ENCODE measurements around the gene PKP2.
"Not testable (repeated sequence)": the region's sequence is repeated elsewhere in the genome, so short reads cannot be mapped to it uniquely, and the experiment has no call there.

The PKP2 gene

GRCh38 chr12:32876004-32876403 is 20.6 kb downstream of the PKP2 start:
- no peak overlapping the region for H3K9ac ChIP-seq (ENCODE audit: low read depth, low read length)

GRCh38 chr12:32874975-32875374 is 21.6 kb downstream of the PKP2 start:
- H3K36me3 ChIP-seq (ENCODE audit: control insufficient read depth, insufficient read depth, low read length), result peaks cover 5% of the 10 kb centered on the region
- no peaks in the 10 kb centered on the region for H3K9me3 ChIP-seq (ENCODE audit: control insufficient read depth, insufficient read depth, low read length)
- no peaks in the 10 kb centered on the region for H3K27me3 ChIP-seq (ENCODE audit: control insufficient read depth, insufficient read depth, low read length)
- no peak overlapping the region for H3K9ac ChIP-seq (ENCODE audit: low read depth, low read length)
- peaks cover 4% of the 10 kb centered on the region for H3K4me1 ChIP-seq (ENCODE audit: control insufficient read depth, insufficient read depth, low read length)
- no peak overlapping the region for H3K4me3 ChIP-seq (ENCODE audit: low read depth, low read length)

More at GRCh38 chr12:32876004-32876403, 20.6 kb downstream of the PKP2 start:
- H3K36me3 ChIP-seq (ENCODE audit: control insufficient read depth, insufficient read depth, low read length), result peaks cover 5% of the 10 kb centered on the region
- H3K4me3 ChIP-seq (ENCODE audit: low read depth, low read length), result no peak overlapping the region
- H3K4me1 ChIP-seq (ENCODE audit: control insufficient read depth, insufficient read depth, low read length), result peaks cover 4% of the 10 kb centered on the region
- no peaks in the 10 kb centered on the region for H3K27me3 ChIP-seq (ENCODE audit: control insufficient read depth, insufficient read depth, low read length)
- H3K9me3 ChIP-seq (ENCODE audit: control insufficient read depth, insufficient read depth, low read length), result no peaks in the 10 kb centered on the region

- Histone ChIP-seq H3K27me3 (ENCODE audit: control insufficient read depth, insufficient read depth, low read length) (no peaks in the 10 kb centered on the region), H3K4me1 (ENCODE audit: control insufficient read depth, insufficient read depth, low read length) (peaks cover 4% of the 10 kb centered on the region), H3K36me3 (ENCODE audit: control insufficient read depth, insufficient read depth, low read length) (peaks cover 5% of the 10 kb centered on the region), H3K9ac (ENCODE audit: low read depth, low read length) (no peak overlapping the region), H3K9me3 (ENCODE audit: control insufficient read depth, insufficient read depth, low read length) (no peaks in the 10 kb centered on the region), H3K4me3 (ENCODE audit: low read depth, low read length) (no peak overlapping the region)
Observed at GRCh38 chr12:32874078-32874477, 22.5 kb downstream of the PKP2 start.

- not testable (repeated sequence) for H3K4me3 ChIP-seq (ENCODE audit: low read depth, low read length); H3K4me1 ChIP-seq (ENCODE audit: control insufficient read depth, insufficient read depth, low read length); H3K9me3 ChIP-seq (ENCODE audit: control insufficient read depth, insufficient read depth, low read length); H3K36me3 ChIP-seq (ENCODE audit: control insufficient read depth, insufficient read depth, low read length); H3K27me3 ChIP-seq (ENCODE audit: control insufficient read depth, insufficient read depth, low read length); H3K9ac ChIP-seq (ENCODE audit: low read depth, low read length)
Observed at GRCh38 chr12:32872416-32872815, 24.2 kb downstream of the PKP2 start.

- no peaks in the 10 kb centered on the region for H3K36me3 ChIP-seq (ENCODE audit: control insufficient read depth, insufficient read depth, low read length)
- H3K9me3 ChIP-seq (ENCODE audit: control insufficient read depth, insufficient read depth, low read length), result no peaks in the 10 kb centered on the region
- no peak overlapping the region for H3K9ac ChIP-seq (ENCODE audit: low read depth, low read length)
- no peaks in the 10 kb centered on the region for H3K27me3 ChIP-seq (ENCODE audit: control insufficient read depth, insufficient read depth, low read length)
- H3K4me1 ChIP-seq (ENCODE audit: control insufficient read depth, insufficient read depth, low read length), result peaks cover 4% of the 10 kb centered on the region
- no peak overlapping the region for H3K4me3 ChIP-seq (ENCODE audit: low read depth, low read length)
Observed at GRCh38 chr12:32870716-32871115, 25.9 kb downstream of the PKP2 start.

GRCh38 chr12:32868885-32869284 is 27.7 kb downstream of the PKP2 start:
- H3K27me3 ChIP-seq (ENCODE audit: control insufficient read depth, insufficient read depth, low read length), result no peaks in the 10 kb centered on the region
- H3K36me3 ChIP-seq (ENCODE audit: control insufficient read depth, insufficient read depth, low read length), result no peaks in the 10 kb centered on the region
- H3K9me3 ChIP-seq (ENCODE audit: control insufficient read depth, insufficient read depth, low read length), result no peaks in the 10 kb centered on the region
- H3K9ac ChIP-seq (ENCODE audit: low read depth, low read length), result no peak overlapping the region
- no peak overlapping the region for H3K4me3 ChIP-seq (ENCODE audit: low read depth, low read length)
- no peaks in the 10 kb centered on the region for H3K4me1 ChIP-seq (ENCODE audit: control insufficient read depth, insufficient read depth, low read length)

GRCh38 chr12:32864731-32865130 is 31.8 kb downstream of the PKP2 start:
- no peaks in the 10 kb centered on the region for H3K27me3 ChIP-seq (ENCODE audit: control insufficient read depth, insufficient read depth, low read length)
- H3K9ac ChIP-seq (ENCODE audit: low read depth, low read length), result no peak overlapping the region
- no peaks in the 10 kb centered on the region for H3K9me3 ChIP-seq (ENCODE audit: control insufficient read depth, insufficient read depth, low read length)
- no peak overlapping the region for H3K4me3 ChIP-seq (ENCODE audit: low read depth, low read length)
- no peaks in the 10 kb centered on the region for H3K4me1 ChIP-seq (ENCODE audit: control insufficient read depth, insufficient read depth, low read length)
- H3K36me3 ChIP-seq (ENCODE audit: control insufficient read depth, insufficient read depth, low read length), result no peaks in the 10 kb centered on the region

- no peak overlapping the region for H3K4me3 ChIP-seq (ENCODE audit: low read depth, low read length)
- H3K27me3 ChIP-seq (ENCODE audit: control insufficient read depth, insufficient read depth, low read length), result no peaks in the 10 kb centered on the region
- no peaks in the 10 kb centered on the region for H3K4me1 ChIP-seq (ENCODE audit: control insufficient read depth, insufficient read depth, low read length)
- H3K9ac ChIP-seq (ENCODE audit: low read depth, low read length), result no peak overlapping the region
- H3K9me3 ChIP-seq (ENCODE audit: control insufficient read depth, insufficient read depth, low read length), result no peaks in the 10 kb centered on the region
- H3K36me3 ChIP-seq (ENCODE audit: control insufficient read depth, insufficient read depth, low read length), result no peaks in the 10 kb centered on the region
Observed at GRCh38 chr12:32863128-32863527, 33.4 kb downstream of the PKP2 start.

- not testable (repeated sequence) for H3K4me1 ChIP-seq (ENCODE audit: control insufficient read depth, insufficient read depth, low read length); H3K9me3 ChIP-seq (ENCODE audit: control insufficient read depth, insufficient read depth, low read length); H3K4me3 ChIP-seq (ENCODE audit: low read depth, low read length); H3K36me3 ChIP-seq (ENCODE audit: control insufficient read depth, insufficient read depth, low read length); H3K27me3 ChIP-seq (ENCODE audit: control insufficient read depth, insufficient read depth, low read length); H3K9ac ChIP-seq (ENCODE audit: low read depth, low read length)
Observed at GRCh38 chr12:32861658-32862057, 34.9 kb downstream of the PKP2 start.

- Histone ChIP-seq H3K9ac (ENCODE audit: low read depth, low read length) (no peak overlapping the region), H3K36me3 (ENCODE audit: control insufficient read depth, insufficient read depth, low read length) (no peaks in the 10 kb centered on the region)
Observed at GRCh38 chr12:32860192-32860591, 36.4 kb downstream of the PKP2 start.

GRCh38 chr12:32859389-32859788 is 37.2 kb downstream of the PKP2 start:
- H3K4me3 ChIP-seq (ENCODE audit: low read depth, low read length), result no peak overlapping the region
- no peaks in the 10 kb centered on the region for H3K9me3 ChIP-seq (ENCODE audit: control insufficient read depth, insufficient read depth, low read length)
- no peak overlapping the region for H3K9ac ChIP-seq (ENCODE audit: low read depth, low read length)
- H3K27me3 ChIP-seq (ENCODE audit: control insufficient read depth, insufficient read depth, low read length), result no peaks in the 10 kb centered on the region
- no peaks in the 10 kb centered on the region for H3K36me3 ChIP-seq (ENCODE audit: control insufficient read depth, insufficient read depth, low read length)
- no peaks in the 10 kb centered on the region for H3K4me1 ChIP-seq (ENCODE audit: control insufficient read depth, insufficient read depth, low read length)

More at GRCh38 chr12:32860192-32860591, 36.4 kb downstream of the PKP2 start:
- Histone ChIP-seq H3K4me3 (ENCODE audit: low read depth, low read length) (no peak overlapping the region), H3K27me3 (ENCODE audit: control insufficient read depth, insufficient read depth, low read length) (no peaks in the 10 kb centered on the region), H3K9me3 (ENCODE audit: control insufficient read depth, insufficient read depth, low read length) (no peaks in the 10 kb centered on the region), H3K4me1 (ENCODE audit: control insufficient read depth, insufficient read depth, low read length) (no peaks in the 10 kb centered on the region)

GRCh38 chr12:32854716-32855115 is 41.9 kb downstream of the PKP2 start:
- Histone ChIP-seq H3K36me3 (ENCODE audit: control insufficient read depth, insufficient read depth, low read length) (no peaks in the 10 kb centered on the region), H3K4me1 (ENCODE audit: control insufficient read depth, insufficient read depth, low read length) (peaks cover 5% of the 10 kb centered on the region), H3K4me3 (ENCODE audit: low read depth, low read length) (no peak overlapping the region), H3K27me3 (ENCODE audit: control insufficient read depth, insufficient read depth, low read length) (no peaks in the 10 kb centered on the region), H3K9ac (ENCODE audit: low read depth, low read length) (no peak overlapping the region), H3K9me3 (ENCODE audit: control insufficient read depth, insufficient read depth, low read length) (no peaks in the 10 kb centered on the region)

- Histone ChIP-seq H3K9ac (ENCODE audit: low read depth, low read length) (no peak overlapping the region), H3K4me3 (ENCODE audit: low read depth, low read length) (no peak overlapping the region), H3K27me3 (ENCODE audit: control insufficient read depth, insufficient read depth, low read length) (no peaks in the 10 kb centered on the region), H3K4me1 (ENCODE audit: control insufficient read depth, insufficient read depth, low read length) (peaks cover 5% of the 10 kb centered on the region), H3K9me3 (ENCODE audit: control insufficient read depth, insufficient read depth, low read length) (no peaks in the 10 kb centered on the region), H3K36me3 (ENCODE audit: control insufficient read depth, insufficient read depth, low read length) (no peaks in the 10 kb centered on the region)
Observed at GRCh38 chr12:32854097-32854496, 42.5 kb downstream of the PKP2 start.
